Putamen (tissue), 1 donor: ENCODE measurements around the gene EIF4EBP3.

Source experiments
- DNase-seq: peaks from one replicate; pipeline ENCODE4 v3.0.0-alpha.2; 2016; ENCODE audit warnings: low spot score

EIF4EBP3 gene

DNA sequence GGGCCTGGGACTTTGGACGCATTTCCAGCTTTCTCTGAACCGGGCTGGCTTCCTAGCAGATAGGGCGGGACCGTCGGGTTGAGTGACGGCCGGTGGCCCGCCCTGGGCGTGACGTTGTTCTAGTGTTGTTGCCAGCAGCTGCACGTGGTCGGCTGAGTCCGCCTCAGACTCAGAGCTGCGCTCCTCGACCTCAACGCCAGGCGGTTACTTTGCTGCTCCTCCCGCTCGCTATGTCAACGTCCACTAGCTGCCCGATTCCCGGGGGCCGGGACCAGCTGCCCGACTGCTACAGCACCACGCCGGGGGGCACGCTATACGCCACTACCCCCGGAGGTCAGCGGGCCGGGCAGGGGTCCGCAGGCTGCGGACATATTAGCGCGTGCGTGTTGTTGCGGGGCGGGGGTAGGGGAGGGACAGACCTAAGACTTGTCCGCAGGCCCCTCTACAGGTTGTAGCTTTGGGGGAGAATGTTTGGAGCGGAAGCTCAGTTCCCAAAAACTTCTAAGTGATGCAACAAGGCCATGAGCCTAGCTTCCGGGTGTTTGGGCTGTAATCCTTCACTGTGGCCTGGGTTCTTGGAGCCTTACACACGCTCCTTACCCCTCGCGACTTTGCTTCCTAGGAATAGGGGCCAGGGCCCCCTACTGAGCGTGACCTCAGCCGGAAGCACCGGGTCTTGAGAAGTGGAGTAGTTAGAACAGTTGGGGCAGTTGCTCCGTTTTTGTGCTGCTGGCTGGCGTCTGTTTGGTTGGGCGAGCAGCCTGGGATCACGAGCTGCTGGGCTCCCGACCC lies at the start of gene EIF4EBP3:
TSS of gene EIF4EBP3 (plus strand) at position 155 of the 792 bp plus-strand sequence. CDS start at position 231, 76 bp downstream.
- DNase-seq = peak; percentile 95

DNA sequence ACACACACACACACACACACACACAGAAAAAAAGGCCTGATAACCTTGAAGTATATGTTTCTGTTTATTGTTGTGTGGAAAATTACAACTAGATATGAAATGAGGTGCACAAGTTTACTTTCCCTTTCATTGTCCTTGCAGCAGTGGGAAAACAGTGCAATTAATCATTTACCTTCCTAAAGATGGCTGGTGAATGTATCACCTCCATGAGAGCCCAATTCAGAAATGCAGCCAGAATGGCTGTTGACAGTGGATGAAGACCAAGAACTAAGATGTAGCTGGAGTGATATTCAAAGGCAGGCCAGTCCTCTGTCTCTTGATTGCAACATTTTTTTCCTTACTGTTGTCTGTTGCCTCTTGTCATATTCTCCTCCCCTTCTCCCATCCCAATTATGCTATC lies 49.6 kb upstream of the EIF4EBP3 start:
- DNase-seq = no peak

DNA sequence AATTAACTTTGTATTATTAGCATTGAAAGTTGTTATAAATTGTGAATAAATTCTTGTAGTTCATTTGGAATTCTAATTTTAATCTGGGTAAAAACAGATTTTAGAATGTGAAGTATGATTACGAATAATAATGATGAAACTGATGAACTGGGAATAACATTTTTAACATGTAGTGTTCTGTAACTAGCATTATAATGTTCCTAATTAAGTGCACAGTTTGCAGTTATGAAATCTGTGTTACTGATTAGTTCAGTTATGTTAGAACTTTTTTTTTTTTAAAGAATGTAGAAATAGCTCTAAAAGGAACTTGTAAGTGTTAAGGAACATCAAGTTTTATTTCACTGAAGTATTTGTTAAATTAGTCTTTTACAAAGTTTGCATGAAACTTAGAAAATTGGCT lies 48.9 kb upstream of the EIF4EBP3 start:
- DNase-seq = no peak

DNA sequence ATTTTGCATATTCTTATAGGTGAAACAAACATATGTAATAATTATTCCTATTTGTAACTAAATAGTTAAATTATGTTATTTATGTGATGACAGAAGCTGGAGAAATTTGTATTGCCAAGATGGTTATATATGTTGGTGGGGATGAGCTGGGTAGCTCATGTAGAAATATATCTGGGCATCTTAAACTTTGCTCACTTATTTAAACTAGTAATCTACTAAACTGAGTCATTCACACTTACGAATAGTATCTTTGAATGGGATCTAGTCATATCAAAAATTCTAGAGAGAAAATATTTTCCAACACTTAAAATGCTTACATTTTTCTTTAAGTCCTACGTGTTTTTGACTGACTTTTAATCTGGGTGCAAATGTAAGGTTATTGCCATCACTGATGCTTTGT lies 44.6 kb upstream of the EIF4EBP3 start:
- no peak for DNase-seq

DNA sequence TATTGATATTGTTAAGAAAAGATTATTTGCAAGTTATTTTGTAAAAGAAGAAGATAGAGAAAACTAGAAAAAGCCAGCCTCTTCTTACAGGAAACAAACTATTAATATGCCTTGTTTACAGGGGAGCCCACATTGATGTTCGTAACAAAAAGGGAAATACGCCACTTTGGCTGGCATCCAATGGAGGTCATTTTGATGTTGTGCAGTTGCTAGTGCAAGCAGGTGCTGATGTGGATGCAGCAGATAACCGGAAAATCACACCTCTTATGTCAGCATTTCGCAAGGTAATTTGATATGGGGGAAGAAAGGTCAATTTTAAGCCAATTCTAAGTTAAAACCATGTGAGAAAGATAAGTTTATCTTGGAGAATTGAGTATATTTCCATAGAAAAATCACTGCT lies 37.6 kb upstream of the EIF4EBP3 start:
- DNase-seq = no peak

DNA sequence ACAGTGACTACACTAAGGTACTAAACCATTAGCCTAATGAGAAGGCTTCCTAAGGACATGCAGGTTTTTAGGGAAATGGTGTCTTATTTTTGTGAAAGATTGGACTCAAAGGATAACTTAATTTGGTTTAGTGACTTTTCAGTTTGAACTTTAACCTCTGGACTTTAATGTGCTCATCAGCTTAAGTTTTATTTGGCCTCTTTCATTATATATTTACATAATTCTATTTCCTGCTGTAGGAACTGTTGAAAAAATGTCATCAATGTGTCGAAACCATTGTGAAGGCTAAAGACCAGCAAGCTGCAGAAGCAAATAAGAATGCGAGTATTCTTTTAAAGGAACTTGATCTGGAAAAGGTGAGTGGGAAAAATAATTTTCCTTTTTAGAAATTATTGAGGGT lies 34.3 kb upstream of the EIF4EBP3 start:
- no peak for DNase-seq

DNA sequence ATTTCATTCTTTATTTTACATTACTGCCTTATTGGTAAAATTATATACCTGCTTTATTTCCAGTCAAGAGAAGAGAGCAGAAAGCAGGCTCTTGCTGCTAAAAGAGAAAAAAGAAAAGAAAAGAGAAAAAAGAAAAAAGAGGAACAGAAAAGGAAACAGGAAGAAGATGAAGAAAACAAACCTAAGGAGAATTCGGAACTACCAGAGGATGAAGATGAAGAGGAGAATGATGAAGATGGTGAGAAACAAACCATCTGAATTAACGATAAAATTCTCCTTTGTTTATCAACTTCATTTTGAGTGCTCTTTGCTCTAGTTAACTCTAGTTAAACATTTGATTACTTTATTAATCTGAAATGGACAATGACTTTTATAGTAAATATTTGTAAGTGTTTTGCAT lies 23.5 kb upstream of the EIF4EBP3 start:
- DNase-seq = no peak

DNA sequence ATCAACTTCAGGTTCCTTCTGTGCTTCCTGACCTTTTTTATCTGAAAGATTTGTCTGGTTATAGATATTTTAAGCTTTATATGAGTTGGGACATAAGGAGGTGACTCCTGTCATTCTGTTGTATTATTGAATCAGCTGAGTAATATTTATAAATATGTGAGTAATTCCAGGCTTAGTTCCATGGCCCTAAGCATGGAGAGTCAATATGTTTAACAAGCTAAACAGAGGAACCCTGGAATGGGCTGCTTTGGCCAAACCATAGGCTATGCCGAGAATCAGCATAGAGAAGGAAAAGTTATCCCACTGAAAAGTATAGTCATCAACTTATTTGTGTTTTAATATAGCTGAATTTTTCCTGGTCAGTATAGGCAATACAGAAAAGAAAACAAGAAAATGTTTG lies 7.2 kb upstream of the EIF4EBP3 start:
- no peak for DNase-seq

DNA sequence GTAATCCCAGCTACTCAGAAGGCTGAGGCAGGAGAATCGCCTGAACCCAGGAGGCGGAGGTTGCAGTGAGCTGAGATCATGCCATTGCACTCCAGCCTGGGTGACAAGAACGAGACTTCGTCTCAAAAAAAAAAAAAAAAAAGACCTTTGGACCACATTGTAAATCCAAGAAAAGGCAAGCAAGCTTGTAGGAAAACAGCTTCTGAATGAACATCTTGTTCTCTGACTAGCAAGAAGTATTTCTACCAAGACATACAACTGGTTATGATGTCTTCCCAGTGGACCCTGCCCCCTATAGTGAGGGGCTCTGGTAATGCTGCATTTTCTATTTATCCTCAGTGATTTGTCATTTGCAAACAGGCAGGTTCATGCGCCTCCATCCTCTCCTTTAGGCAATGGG lies 4.5 kb upstream of the EIF4EBP3 start:
- DNase-seq = no peak

DNA sequence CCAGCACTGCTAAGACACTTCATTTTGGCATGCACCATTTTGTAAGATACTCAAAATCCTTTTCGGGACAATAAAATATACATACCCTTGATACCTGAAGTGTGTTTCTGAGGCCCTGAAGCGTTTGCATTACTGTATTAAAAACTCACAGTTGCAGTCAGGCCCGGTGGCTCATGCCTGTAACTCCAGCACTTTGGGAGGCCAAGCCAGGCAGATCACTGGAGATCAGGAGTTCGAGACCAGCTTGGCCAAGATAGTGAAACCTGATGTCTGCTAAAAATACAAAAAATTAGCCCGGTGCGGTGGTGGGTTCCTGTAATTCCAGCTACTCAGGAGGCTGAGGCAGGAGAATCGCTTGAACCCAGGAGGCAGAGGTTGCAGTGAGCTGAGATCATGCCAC lies 2.5 kb upstream of the EIF4EBP3 start:
- no peak for DNase-seq

DNA sequence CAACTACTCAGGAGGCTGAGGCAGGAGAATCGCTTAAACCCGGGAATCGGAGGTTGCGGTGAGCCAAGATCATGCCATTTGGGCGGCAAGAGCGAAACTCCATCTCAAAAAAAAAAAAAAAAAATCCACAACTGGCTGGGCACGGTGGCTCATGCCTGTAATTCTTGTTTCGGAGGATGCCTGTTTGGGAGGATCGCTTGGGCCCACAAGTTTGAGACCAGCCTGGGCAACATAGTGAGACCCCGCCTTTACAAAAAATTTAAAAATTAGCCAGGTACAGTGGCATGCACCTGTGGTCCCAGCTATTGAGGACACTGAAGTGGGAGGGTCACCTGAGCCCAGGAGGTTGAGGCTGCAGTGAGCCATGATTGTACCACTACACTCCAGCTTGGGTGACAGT lies 1.9 kb upstream of the EIF4EBP3 start:
- DNase-seq = no peak

DNA sequence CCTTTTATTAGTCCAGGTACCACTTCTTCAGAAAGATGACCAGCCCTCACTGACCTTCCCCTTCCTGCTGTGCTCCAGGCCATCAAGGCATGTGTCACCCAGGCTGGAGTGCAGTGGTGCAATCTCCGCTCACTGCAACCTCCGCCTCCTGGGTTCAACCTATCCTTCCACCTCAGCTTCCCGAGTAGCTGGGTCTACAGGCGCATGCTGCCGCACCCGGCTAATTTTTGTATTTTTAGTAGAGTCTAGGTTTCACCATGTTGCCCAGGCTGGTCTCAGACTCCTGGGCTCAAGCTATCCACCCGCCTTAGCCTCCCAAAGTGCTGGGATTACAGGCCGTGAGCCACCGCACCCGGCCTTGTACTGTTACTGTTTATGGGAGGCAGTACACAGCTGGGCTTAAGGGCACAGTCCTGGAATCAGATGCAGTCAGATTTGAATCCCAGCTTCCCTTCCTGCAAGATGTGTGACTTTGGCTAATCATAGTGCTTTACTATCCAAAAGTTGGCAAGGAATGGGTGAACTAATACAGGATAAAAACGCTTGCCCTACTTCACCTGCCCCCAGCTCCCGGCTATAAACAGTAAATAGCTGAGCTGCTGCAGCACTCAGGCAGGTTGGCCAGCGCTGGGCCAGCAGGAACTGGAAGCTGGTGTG lies 483 bp upstream of the EIF4EBP3 start:
- no peak for DNase-seq

DNA sequence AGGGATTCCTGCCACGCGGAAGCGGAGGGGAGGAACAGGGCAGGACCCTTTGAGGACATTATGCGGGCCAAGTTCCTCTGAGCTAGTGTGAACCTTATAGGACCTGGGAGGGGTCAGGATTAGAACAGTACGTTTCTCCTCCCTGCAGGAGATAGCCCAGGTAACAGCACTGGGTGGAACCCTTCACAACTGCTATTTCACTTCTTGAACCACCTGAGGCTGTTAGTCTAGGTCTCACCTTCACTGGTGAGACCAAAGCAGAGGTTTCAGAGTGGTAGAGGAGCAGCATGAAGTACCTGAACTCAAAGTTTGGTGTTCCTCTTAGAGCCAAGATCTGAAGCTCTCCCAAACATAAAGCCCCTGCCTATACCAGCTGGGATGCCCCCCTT lies 832 bp downstream of the EIF4EBP3 start:
- no peak for DNase-seq

DNA sequence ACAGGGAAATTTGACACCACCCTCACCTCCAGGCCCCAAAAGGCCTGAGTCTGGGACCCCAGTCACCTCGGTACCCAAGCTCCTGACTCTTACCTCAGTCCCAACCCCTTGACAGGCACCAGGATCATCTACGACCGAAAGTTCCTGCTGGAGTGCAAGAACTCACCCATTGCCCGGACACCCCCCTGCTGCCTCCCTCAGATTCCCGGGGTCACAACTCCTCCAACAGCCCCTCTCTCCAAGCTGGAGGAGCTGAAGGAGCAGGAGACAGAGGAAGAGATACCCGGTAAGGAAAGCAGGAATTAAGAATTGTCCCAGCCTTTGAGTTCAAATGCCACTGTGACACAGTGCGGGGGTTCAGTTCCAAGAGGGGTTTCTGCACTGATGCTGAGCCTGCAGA lies 1.3 kb downstream of the EIF4EBP3 start:
- no peak for DNase-seq

DNA sequence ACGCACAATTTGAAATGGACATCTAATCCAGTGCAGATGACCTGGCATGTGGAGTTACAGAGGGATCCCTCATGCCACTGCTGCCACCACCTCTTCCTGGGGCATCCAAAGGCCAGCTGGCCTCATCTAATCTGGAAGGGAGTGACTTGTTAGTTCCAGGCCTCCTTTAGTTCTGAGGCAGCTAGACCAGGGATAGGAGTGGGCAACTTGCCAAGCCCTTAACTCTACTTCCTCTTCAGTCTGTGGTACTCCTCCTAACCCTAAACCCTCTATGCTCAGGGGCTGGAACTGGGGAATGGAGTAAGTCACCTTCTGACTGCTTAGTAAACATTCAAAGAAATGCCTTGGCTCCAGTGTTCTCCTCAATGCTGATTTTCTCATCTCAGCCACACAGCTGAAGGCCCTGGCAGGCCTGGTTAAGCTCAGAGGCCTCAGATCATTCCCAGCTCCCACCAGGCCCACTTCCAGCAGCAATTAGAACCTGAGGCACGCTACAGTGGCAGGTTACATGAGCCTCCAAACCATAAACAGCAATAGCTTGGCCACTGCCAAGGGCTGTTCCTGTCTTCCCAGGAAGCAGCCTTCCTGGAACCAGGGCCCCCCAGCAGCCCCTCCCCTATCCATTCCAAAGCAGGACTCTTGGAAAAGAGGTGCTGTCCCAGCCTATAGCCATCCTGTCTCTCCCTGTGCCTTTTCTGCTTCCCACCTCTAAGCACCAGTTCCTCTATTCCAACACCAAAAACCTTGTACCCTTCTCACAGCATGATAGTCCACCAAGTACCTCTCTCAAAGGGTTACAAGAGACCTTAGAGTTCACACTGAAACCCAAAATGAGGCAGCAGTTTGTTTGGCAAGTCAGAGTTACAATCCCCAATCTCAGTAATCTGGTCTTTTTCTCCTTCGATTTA lies 2.0 kb downstream of the EIF4EBP3 start:
- no peak for DNase-seq

DNA sequence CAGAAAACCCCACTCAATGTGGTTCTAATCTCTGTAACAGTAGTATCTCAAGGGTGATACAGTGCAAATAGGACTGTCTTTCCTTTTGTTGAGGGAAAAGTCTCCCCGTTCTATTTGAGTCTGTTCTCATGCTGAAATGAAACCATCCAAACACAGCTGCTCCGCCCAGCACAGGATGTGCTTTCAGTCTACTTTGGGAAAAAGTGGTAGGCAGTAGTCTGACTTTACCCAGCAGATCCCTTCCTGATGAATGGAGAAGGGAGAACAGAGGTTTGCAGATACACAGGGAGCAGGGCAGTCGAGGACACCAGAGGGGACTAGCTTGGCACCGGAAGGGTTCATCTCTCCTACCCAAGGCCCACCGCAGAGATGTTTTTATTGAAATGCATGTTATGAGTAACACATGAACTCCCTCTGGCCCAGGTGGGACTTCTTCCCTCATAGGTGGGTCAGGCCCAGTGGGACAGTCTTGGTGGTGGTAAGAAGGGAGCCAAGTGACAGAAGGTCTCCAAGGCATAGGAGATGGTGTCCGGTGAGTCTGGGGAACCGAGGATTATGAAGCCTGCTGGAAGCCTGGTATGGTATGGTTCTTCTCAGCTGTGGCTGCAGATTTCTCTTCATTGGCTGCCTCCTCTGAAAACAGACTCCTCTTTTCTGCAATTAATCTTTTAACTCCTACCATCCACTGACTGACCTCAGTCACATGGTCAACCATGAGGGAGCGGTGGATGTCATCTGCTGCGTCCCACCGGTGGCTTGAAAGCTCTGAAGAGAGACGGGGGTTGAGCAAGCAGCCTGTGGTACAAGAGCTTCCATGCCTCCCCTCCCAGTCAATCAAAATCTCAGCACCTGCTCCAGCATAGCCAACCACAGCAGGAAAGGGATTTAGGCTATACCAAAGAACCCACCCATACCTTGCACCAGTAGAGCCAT lies 3.0 kb downstream of the EIF4EBP3 start:
- DNase-seq = no peak

DNA sequence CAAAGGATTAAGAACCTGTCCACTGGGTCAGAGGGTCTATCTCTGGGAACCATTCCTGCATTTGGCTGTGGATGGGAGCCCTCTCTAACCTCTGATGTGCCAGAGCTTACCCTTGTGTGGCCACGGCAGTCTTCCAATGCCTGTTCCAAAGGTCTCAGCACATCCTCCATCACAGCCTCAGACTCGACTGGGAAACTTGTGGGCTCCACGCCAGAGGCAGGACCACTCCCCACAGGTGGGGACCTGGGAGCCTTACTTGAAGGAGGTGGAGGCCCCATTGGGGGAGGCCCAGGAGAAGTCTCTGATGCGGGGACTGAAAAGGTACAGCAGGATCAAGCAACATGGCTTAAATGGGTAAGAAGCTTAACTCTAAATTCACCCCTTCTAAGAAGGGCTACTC lies 4.4 kb downstream of the EIF4EBP3 start:
- DNase-seq = no peak

DNA sequence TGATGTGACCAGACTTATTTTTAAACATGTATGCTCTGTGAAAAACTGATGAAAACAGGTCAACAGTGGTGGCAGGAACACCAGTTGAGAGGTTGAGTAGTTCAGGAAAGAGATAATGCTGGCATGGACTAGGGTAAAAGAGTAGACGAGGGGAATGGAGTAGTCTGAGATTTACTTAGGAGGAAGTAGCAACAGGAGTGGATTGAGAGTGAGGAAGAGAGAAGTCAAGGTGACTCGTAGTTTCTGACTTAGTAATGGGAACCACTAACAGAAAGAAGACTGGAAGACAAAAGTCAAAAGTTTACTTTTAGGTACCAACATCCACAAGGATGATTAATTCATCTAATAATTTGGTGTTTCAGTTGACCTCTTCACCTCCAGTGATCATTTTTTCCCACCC lies 6.2 kb downstream of the EIF4EBP3 start:
- no peak for DNase-seq

DNA sequence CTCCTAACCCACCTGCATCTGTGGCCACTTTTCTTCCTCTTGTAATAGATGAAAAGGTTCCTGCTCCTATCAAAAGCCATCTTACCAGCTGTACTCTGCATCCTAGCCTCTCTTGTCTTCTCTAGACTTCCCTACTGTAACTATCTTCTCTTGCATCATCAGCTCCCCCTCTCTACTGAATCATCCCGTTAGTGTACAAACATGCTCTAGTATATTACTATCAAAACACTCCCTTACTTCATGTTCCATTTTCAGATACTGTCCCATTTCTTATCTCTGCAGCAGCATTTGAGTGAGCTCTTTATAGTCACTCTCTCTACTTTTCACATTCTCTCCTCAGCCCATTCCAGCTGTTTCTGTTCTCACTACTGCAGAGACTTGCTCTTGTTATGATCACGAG lies 7.0 kb downstream of the EIF4EBP3 start:
- DNase-seq = no peak

DNA sequence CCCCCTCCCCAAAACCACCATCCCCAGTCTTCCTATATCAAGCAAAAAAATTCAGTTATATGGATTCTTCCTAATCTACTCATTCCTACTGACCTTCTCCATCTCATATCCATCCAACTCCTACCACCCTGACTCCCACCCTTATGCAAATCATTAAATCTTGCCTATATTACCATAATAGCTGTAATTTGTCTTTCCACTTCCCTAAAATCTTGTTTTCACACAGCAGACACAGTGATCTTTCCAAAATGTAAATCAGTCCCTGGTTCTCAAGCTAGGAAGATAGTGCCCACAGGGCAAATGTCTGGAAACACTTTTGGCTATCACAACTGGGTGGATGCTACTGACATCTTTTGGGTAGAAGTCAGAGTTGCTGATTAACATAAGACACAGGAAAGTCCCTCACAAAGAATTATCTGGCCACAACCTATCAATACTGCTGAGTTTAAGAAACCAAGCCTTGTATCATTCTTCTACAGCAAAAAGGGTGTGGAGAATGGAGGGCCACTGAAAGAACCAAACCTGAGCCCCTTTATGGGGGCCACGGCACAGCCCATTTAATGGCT lies 8.4 kb downstream of the EIF4EBP3 start:
- no peak for DNase-seq

DNA sequence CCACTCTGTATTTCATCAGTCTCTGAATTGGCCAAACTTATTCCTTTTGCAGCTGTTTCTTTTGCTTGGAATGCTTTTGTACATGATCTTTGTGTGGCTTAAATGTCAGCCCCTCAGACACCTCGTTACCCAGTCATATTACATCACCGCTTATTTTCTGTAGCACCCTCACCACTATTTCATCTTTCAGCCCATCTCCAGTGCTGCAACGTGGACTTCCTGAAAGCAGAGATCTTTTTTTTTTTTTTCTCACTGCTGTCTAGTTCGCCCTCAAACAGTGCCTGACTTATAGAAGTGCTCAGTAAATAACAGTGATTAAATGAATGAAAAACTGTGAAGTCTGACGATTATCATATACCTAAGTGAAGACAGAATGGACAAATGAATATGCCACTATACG lies 9.0 kb downstream of the EIF4EBP3 start:
- no peak for DNase-seq
